HFFc6 (cell line): Measurements from ENCODE around the gene AADACL4. TPM values are rescaled to one million over a fixed set of nuclear protein-coding genes. Genes with fewer than 3 reads are reported as not detected.

ENCODE experiments used
- DNase-seq: peaks from one replicate; pipeline ENCODE4 v3.0.0-alpha.2; 2018
- H3K27ac Mint-ChIP-seq: 2 replicates; pipeline ENCODE4 v1.8.0; 2020; ENCODE audit warnings: mild to moderate bottlenecking, mixed read lengths
- H3K27me3 Mint-ChIP-seq: 2 replicates; pipeline ENCODE4 v1.8.0; 2021; ENCODE audit warnings: mild to moderate bottlenecking, moderate library complexity, mixed read lengths; ENCODE audit not compliant: insufficient read depth
- H3K36me3 Mint-ChIP-seq: 2 replicates; pipeline ENCODE4 v1.8.0; 2021; ENCODE audit warnings: low read depth, mixed read lengths
- H3K4me1 Mint-ChIP-seq: 2 replicates; pipeline ENCODE4 v1.8.0; 2020; ENCODE audit warnings: low read depth, mixed read lengths
- H3K4me3 Mint-ChIP-seq: 2 replicates; pipeline ENCODE4 v1.8.0; 2020; ENCODE audit warnings: mild to moderate bottlenecking, moderate library complexity, mixed read lengths
- H3K9me3 Mint-ChIP-seq: 2 replicates; pipeline ENCODE4 v1.8.0; 2020; ENCODE audit warnings: mild to moderate bottlenecking, mixed read lengths
- CTCF ChIP-seq: fragments of 200-600 bp; sonication (generic); IDR thresholded peaks from 2 replicates; pipeline ENCODE4 v1.5.0; 2021; ENCODE audit warnings: antibody characterized with exemption, mild to moderate bottlenecking
- total RNA-seq, 6 experiments: library from RNA; stranded (reverse); fragmentation: NEBNext Ultra II Directional; extraction: Animal tissue kit (Norgen Biotek cat#: 25700); gene quantifications; 2 replicates in 1 of 6; 3 replicates in 5 of 6; pipeline ENCODE4 v1.2.3, GENCODE V29; 2021

The AADACL4 gene
- total RNA-seq, 6 experiments from 2014 or later = not detected

GRCh38 chr1:12607263-12607662, 36.6 kb upstream of the AADACL4 start:
- H3K36me3 Mint-ChIP-seq = peaks cover 9% of the 10 kb centered on the region

GRCh38 chr1:12608311-12608957, 35.5 kb upstream of the AADACL4 start:
- no peak overlapping the region for H3K4me3 Mint-ChIP-seq
- H3K4me1 Mint-ChIP-seq = peaks cover 45% of the 10 kb centered on the region
- DNase-seq = no peak
- peaks cover 3% of the 10 kb centered on the region; the same call in 1 of the 2 replicates for H3K27me3 Mint-ChIP-seq
- no peak overlapping the region for H3K27ac Mint-ChIP-seq
- H3K36me3 Mint-ChIP-seq = peaks cover 9% of the 10 kb centered on the region
- H3K9me3 Mint-ChIP-seq = peaks cover 5% of the 10 kb centered on the region
- TF ChIP-seq CTCF = no peak

More at GRCh38 chr1:12607263-12607662, 36.6 kb upstream of the AADACL4 start:
- no peak for DNase-seq
- no peak overlapping the region for H3K4me3 Mint-ChIP-seq
- peaks cover 3% of the 10 kb centered on the region; the same call in 1 of the 2 replicates for H3K27me3 Mint-ChIP-seq
- peaks cover 54% of the 10 kb centered on the region for H3K4me1 Mint-ChIP-seq
- no peak for TF ChIP-seq CTCF
- H3K9me3 Mint-ChIP-seq = peaks cover 5% of the 10 kb centered on the region
- no peak overlapping the region for H3K27ac Mint-ChIP-seq

- Mint-ChIP-seq H3K4me3 (no peak overlapping the region), H3K4me1 (peaks cover 35% of the 10 kb centered on the region), H3K27ac (peak overlapping the region; percentile 22; the same call in 1 of the 2 replicates), H3K9me3 (peaks cover 5% of the 10 kb centered on the region), H3K36me3 (peaks cover 9% of the 10 kb centered on the region), H3K27me3 (peaks cover 6% of the 10 kb centered on the region; the same call in 1 of the 2 replicates)
- no peak for TF ChIP-seq CTCF
- no peak for DNase-seq
Observed at GRCh38 chr1:12609469-12610003, 34.3 kb upstream of the AADACL4 start.

GRCh38 chr1:12610305-12610935, 33.5 kb upstream of the AADACL4 start:
- H3K9me3 Mint-ChIP-seq = peaks cover 5% of the 10 kb centered on the region
- H3K4me3 Mint-ChIP-seq = peak overlapping the region; percentile 25
- peaks cover 41% of the 10 kb centered on the region for H3K4me1 Mint-ChIP-seq
- peaks cover 8% of the 10 kb centered on the region; the same call in 1 of the 2 replicates for H3K27me3 Mint-ChIP-seq
- H3K36me3 Mint-ChIP-seq = peaks cover 9% of the 10 kb centered on the region
- H3K27ac Mint-ChIP-seq = peak overlapping the region; percentile 47
- DNase-seq = peak; percentile 52
- no peak for TF ChIP-seq CTCF

- peak overlapping the region; percentile 25 for H3K4me3 Mint-ChIP-seq
- H3K4me1 Mint-ChIP-seq = peaks cover 46% of the 10 kb centered on the region
- peaks cover 9% of the 10 kb centered on the region for H3K36me3 Mint-ChIP-seq
- no peak for DNase-seq
- peaks cover 5% of the 10 kb centered on the region for H3K9me3 Mint-ChIP-seq
- peak overlapping the region; percentile 47 for H3K27ac Mint-ChIP-seq
- TF ChIP-seq CTCF = no peak
- H3K27me3 Mint-ChIP-seq = peaks cover 8% of the 10 kb centered on the region; the same call in 1 of the 2 replicates
Observed at GRCh38 chr1:12610941-12611340, 32.9 kb upstream of the AADACL4 start.
